GM12878 (cell line): ENCODE measurements around the gene GABBR2.

Experiments used
- ATF2 ChIP-seq: IDR thresholded peaks from 2 replicates; pipeline ENCODE4 v1.6.1; 2012; ENCODE audit warnings: low read length, inconsistent platforms
- ATF7 ChIP-seq: fragments of 450-650 bp; IDR thresholded peaks from 2 replicates; pipeline ENCODE4 v1.6.1; 2016; ENCODE audit warnings: low read depth, mild to moderate bottlenecking
- ESRRA ChIP-seq: IDR thresholded peaks from 2 replicates; pipeline ENCODE4 v1.6.1; 2012; ENCODE audit warnings: mild to moderate bottlenecking, low read length, improper control_type of control experiment
- EZH2 ChIP-seq: IDR thresholded peaks from 2 replicates; pipeline ENCODE4 v1.6.1; 2012; ENCODE audit warnings: low read depth, mild to moderate bottlenecking, control low read depth, inconsistent platforms, low read length, borderline replicate concordance; ENCODE audit not compliant: control insufficient read depth
- HDAC6 ChIP-seq: fragments of 200-600 bp; sonication (generic); IDR thresholded peaks from one replicate; pipeline ENCODE4 v1.8.0; 2017; ENCODE audit warnings: antibody characterized with exemption; ENCODE audit not compliant: unreplicated experiment
- MTA3 ChIP-seq: IDR thresholded peaks from 2 replicates; pipeline ENCODE4 v1.6.1; 2012; ENCODE audit warnings: low read length, inconsistent platforms, borderline replicate concordance
- POLR2A ChIP-seq: IDR thresholded peaks from 2 replicates; pipeline ENCODE4 v1.6.1; 2011; ENCODE audit warnings: low read depth, mild to moderate bottlenecking, low read length
- RAD21 ChIP-seq: IDR thresholded peaks from 2 replicates; pipeline ENCODE4 v1.6.1; 2011; ENCODE audit warnings: mild to moderate bottlenecking, low read depth, low read length, moderate library complexity; ENCODE audit not compliant: insufficient read depth
- SP1 ChIP-seq: IDR thresholded peaks from one replicate; pipeline ENCODE4 v1.6.1; 2011; ENCODE audit warnings: low read depth, low read length
- TF ChIP-seq, protein P1 (sequence below): fragments of 450-650 bp; IDR thresholded peaks from 2 replicates; pipeline ENCODE4 v1.6.1; 2017; ENCODE audit warnings: mild to moderate bottlenecking, low read depth, inconsistent platforms; ENCODE audit not compliant: poor library complexity, severe bottlenecking
- TF ChIP-seq, protein P2 (sequence below): fragments of 450-650 bp; formaldehyde crosslinking; IDR thresholded peaks from 2 replicates; pipeline ENCODE4 v1.4.0; 2022; ENCODE audit warnings: mild to moderate bottlenecking, moderate library complexity

DNA sequence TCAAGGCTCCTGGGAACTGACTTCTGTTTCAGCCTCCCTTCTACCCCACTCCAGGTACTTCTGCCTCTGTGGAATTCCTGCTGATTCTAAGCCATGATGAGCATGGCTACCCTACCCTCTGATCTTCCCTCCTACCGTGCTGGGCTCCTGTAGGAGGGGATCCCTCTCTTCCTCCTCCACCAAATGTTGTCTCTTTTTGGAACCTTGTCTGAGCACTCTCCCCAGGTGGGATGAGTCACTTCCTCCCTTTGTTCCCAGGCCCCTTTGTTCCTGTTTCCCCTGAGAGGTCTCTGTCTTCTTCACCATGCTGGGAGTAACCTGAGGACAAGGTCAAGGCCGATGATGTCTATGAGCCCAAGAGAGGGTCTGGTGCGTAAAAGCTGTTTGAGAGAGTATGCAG, 213.2 kb downstream of the GABBR2 start:
- no peak for TF ChIP-seq HDAC6
- TF ChIP-seq, protein P1, sequence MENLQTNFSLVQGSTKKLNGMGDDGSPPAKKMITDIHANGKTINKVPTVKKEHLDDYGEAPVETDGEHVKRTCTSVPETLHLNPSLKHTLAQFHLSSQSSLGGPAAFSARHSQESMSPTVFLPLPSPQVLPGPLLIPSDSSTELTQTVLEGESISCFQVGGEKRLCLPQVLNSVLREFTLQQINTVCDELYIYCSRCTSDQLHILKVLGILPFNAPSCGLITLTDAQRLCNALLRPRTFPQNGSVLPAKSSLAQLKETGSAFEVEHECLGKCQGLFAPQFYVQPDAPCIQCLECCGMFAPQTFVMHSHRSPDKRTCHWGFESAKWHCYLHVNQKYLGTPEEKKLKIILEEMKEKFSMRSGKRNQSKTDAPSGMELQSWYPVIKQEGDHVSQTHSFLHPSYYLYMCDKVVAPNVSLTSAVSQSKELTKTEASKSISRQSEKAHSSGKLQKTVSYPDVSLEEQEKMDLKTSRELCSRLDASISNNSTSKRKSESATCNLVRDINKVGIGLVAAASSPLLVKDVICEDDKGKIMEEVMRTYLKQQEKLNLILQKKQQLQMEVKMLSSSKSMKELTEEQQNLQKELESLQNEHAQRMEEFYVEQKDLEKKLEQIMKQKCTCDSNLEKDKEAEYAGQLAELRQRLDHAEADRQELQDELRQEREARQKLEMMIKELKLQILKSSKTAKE = no peak
- no peak for TF ChIP-seq ESRRA
- TF ChIP-seq SP1 = no peak
- no peak for TF ChIP-seq ATF2
- no peak for TF ChIP-seq POLR2A
- TF ChIP-seq MTA3 = no peak
- TF ChIP-seq, protein P2, sequence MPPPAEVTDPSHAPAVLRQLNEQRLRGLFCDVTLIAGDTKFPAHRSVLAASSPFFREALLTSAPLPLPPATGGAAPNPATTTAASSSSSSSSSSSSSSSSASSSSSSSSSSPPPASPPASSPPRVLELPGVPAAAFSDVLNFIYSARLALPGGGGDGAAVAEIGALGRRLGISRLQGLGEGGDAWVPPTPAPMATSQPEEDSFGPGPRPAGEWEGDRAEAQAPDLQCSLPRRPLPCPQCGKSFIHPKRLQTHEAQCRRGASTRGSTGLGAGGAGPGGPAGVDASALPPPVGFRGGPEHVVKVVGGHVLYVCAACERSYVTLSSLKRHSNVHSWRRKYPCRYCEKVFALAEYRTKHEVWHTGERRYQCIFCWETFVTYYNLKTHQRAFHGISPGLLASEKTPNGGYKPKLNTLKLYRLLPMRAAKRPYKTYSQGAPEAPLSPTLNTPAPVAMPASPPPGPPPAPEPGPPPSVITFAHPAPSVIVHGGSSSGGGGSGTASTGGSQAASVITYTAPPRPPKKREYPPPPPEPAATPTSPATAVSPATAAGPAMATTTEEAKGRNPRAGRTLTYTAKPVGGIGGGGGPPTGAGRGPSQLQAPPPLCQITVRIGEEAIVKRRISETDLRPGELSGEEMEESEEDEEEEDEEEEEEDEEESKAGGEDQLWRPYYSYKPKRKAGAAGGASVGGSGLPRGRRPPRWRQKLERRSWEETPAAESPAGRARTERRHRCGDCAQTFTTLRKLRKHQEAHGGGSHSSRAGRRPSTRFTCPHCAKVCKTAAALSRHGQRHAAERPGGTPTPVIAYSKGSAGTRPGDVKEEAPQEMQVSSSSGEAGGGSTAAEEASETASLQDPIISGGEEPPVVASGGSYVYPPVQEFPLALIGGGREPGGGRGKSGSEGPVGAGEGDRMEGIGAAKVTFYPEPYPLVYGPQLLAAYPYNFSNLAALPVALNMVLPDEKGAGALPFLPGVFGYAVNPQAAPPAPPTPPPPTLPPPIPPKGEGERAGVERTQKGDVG (CRISPR knock-in tag) = no peak
- no peak for TF ChIP-seq RAD21
- no peak for TF ChIP-seq EZH2
- TF ChIP-seq ATF7 = no peak
